GM21786 (cell line): ENCODE results near the gene PPP2R5A.

Experiments used
- ATAC-seq: cut with Tn5 transposase; IDR thresholded peaks from one replicate; pipeline ENCODE4 v1.9.1; 2021; ENCODE audit not compliant: unreplicated experiment

The PPP2R5A gene

DNA sequence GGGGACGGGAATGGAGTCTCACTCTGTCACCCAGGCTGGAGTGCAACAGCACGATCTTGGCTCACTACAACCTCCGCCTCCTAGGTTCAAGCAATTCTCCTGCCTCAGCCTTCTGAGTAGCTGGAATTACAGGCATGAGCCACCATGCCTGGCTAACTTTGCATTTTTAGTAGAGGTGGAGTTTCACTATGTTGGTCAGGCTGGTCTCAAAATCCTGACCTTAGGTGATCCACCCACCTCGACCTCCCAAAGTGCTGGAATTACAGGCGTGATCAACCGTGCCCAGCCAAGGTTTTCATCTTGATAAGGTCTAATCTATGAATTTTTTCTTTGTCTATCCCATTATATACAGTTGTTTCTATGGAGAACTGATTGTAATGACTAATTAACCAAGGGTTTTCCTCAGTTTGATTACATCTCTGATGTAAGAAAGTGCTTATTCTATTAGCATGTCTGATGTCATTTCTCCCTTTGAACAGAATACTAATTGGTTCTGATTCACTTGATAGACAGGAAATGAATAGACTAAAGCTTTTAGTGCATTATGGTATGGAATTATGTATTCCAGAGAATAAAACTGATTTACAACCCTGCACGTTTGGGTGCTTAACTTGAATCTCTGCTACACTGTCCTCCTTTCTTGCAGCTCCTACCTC lies 117.6 kb downstream of the PPP2R5A start:
- no peak for ATAC-seq

DNA sequence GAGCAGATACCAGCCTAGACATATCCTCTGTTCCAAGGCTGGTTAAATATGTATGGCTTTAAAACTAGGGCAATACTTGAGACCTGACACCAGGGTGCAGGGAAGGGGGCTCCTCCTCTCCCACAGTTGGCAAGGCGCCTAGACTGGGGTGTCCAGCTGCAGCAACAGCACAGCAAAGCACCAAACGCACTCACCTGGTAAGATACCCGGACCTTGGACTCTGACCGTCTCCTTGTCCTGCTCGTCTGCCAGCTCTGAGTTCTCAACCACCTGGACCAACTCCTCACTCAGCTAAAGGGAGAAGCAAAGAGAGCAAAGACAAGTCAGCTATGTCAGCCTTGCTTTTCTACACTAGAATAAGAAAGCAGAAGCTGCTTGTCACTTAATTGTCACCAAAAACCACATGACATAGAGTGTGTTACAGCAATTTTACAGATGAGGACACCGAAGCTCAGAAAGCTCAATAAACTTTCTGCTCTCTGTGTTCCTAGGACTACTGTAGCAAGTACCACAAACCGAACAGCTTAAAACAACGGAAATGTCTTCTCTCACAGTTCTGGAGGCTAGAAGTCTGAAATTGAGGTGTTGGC lies 125.1 kb downstream of the PPP2R5A start:
- ATAC-seq = no peak
